Loucy (cell line): ENCODE measurements around the gene GLRX5.

ENCODE experiments used
- CTCF ChIP-seq: fragments of 200-600 bp; sonication (generic); conservative IDR thresholded peaks from 2 replicates; pipeline ENCODE4 v1.5.1; 2014; ENCODE audit warnings: mild to moderate bottlenecking, antibody characterized with exemption, low read length
- EZH2phosphoT487 ChIP-seq: fragments of 200-600 bp; IDR thresholded peaks from 2 replicates; pipeline ENCODE4 v1.6.1; 2018; ENCODE audit warnings: antibody characterized with exemption, mild to moderate bottlenecking, moderate library complexity, borderline replicate concordance

DNA sequence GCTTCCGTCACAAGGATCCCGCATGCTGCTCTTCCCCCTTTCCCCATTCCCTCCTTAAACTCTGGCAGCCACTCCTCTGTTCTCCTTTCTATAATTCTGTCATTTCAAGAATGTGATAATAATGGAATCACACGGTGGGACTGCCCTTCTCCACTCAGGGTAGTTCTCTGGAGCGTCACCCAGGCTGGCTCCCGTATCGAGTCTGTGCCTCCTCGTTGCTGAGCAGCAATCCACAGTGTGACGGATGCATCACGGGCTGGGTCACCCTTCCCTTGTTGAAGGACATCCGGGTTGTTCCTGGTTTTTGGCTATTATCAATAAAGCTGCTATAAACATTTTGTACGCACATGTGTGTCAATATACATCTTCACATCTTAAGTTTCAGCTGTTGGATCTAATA, 12.7 kb upstream of the GLRX5 start:
- no peak for TF ChIP-seq CTCF
- TF ChIP-seq EZH2phosphoT487 = no peak
